Natural killer cell treated with Interleukin-12 subunit alpha and Interleukin-12 subunit beta and Interleukin-15 and Interleukin-18, amount 100 ng/mL, for 72 hours (primary cell): Measurements from ENCODE around the gene RNU6-8. TPM values are rescaled to one million over a fixed set of nuclear protein-coding genes. Genes with fewer than 3 reads are reported as not detected.

Experiments
- ATAC-seq, 2 donors: fragments of 150-1000 bp; cut with Tn5 transposase in 1 of 2; sonication (Bioruptor Pico), chemical (Tn5 transposase) in 1 of 2; 2 replicates each; pipeline ENCODE4 v1.10.0; 2021
- DNase-seq: peaks from one replicate; pipeline ENCODE4 v3.0.0; 2022; ENCODE audit warnings: low spot score
- H3K27ac Mint-ChIP-seq, 2 donors: 1 replicate in 1 of 2; 2 replicates in 1 of 2; pipeline ENCODE4 v1.8.0; 2022; ENCODE audit warnings: mixed read lengths in 2 of 2, mild to moderate bottlenecking in 1 of 2, moderate library complexity in 1 of 2
- H3K27me3 Mint-ChIP-seq, 2 donors: 1 replicate in 1 of 2; 2 replicates in 1 of 2; pipeline ENCODE4 v1.8.0; 2022; ENCODE audit warnings: mixed read lengths in 2 of 2
- H3K36me3 Mint-ChIP-seq: one replicate; pipeline ENCODE4 v1.8.0; 2022; ENCODE audit warnings: mixed read lengths
- H3K4me1 Mint-ChIP-seq, 2 donors: 1 replicate in 1 of 2; 2 replicates in 1 of 2; pipeline ENCODE4 v1.8.0; 2022; ENCODE audit warnings: low read depth in 2 of 2, mixed read lengths in 2 of 2, mild to moderate bottlenecking in 1 of 2
- H3K4me3 Mint-ChIP-seq: one replicate; pipeline ENCODE4 v1.8.0; 2022; ENCODE audit warnings: mixed read lengths
- H3K9me3 Mint-ChIP-seq: 2 replicates; pipeline ENCODE4 v1.8.0; 2022; ENCODE audit warnings: mixed read lengths
- total RNA-seq, 2 donors: library from RNA; stranded (reverse); gene quantifications; one replicate each; pipeline ENCODE4 v1.2.3, GENCODE V29; 2022

Gene RNU6-8
- not detected for total RNA-seq

DNA sequence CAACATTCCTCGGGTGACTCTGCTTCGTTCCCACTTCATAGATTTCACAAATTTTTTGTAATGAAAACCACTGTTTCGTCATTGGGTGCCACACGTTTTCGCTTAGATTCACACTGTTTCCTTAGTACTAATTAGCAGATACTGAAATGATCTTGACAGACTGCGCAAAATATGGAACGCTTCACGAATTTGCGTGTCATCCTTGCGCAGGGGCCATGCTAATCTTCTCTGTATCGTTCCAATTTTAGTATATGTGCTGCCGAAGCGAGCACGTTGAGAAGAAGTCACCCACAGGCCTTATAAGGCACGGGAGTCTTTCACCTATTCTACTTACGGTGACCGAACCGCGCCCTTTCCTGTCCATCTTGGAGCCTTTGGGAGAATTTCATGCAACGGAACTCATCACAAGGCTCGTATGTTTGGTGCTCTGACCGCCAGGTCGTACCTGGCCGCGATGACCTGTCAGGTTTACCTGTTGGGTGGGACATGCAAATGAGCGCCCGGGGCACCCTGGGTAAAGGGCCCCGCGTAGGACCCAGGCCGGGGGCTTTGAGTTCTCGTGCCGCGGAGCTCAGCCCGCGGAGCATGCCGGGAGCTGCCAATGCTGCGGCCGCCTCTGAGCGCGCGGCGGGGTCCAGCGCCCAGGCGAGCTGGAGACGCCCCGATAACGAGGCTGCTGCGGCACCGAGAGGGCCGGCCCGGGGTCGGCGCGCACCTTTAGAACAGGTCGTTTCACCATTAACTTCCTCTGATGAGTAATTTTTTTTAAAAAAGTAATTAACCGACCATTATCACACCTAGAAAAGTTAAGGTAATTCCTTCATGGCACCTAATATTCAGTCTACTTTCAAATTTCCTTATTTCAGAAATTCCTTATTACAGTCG lies at the start of gene RNU6-8:
RNU6-8 (minus strand) TSS at position 272 of the 885 bp plus-strand sequence.
- DNase-seq: peak; percentile 83
- Mint-ChIP-seq H3K4me1 (peaks cover 30% of the 10 kb centered on the region in 2 donors), H3K4me3 (peak within 1 kb of the TSS; percentile 91), H3K9me3 (no peaks in the 10 kb centered on the region), H3K36me3 (no peaks in the 10 kb centered on the region), H3K27ac (peak within 1 kb of the TSS; percentile 93), H3K27me3 (peaks cover 13 to 21% of the 10 kb centered on the region in 2 donors)
- ATAC-seq: peak; percentile 93 to 94

DNA sequence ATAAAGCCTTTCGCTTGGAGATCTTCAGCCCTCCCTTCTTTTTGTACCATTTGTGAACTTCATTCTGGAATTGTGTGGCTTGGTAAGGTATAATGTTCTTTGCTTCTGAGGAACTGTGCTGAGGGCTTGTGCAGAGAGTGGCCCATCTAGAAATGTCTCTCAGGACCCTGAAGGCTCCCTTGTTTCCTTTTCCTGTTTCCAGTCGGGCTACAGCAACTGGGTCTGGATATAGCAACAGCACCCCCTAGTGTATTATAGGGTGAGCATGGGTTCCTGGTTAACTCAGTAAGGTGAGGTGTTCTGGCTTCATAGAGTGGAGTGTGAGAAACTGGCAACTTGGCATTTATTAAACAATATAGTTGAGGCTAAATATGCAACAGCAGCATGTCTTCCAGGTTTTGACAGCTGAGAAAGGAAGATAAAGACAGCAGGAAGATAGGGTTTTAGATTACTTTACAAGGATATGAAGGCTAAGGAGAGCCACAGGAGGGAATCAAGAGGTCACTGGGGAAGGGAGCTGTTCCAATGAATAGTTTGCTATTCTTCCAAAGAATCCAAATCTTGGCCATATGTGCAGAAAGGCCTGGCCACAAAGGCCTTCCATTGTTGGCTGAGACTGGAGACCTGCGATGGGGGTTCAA lies 49.1 kb upstream of the RNU6-8 start:
- H3K4me1 Mint-ChIP-seq: no peaks in the 10 kb centered on the region
- ATAC-seq (peak; percentile 83), DNase-seq (no peak)
- no peak overlapping the region for H3K4me3 Mint-ChIP-seq
- H3K9me3 Mint-ChIP-seq: no peaks in the 10 kb centered on the region
- H3K36me3 Mint-ChIP-seq: no peaks in the 10 kb centered on the region
- no peak overlapping the region for H3K27ac Mint-ChIP-seq
- no peaks in the 10 kb centered on the region for H3K27me3 Mint-ChIP-seq

DNA sequence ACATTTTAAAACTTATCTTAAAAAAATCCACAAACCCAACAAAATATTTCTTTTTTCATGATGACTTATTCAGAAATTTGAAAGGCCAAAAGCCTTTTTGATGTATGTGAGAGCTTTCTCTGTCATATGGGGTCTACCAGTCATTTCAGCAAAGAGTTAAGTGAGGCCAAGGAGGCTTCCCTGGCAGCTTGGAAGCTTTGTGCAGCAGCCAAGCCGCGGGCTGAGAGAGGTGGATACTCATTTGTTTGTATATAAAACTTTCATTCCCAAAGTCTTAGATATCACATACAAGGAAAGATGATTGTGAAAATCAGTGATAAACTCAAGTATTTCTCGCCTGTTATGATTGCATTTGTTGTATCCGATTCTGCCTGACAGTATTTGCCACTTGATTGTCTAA lies 48.5 kb upstream of the RNU6-8 start:
- DNase-seq (no peak), ATAC-seq (no peak)
- Mint-ChIP-seq H3K4me3 (no peak overlapping the region), H3K4me1 (no peaks in the 10 kb centered on the region), H3K36me3 (no peaks in the 10 kb centered on the region), H3K9me3 (no peaks in the 10 kb centered on the region), H3K27ac (no peak overlapping the region), H3K27me3 (no peaks in the 10 kb centered on the region)

DNA sequence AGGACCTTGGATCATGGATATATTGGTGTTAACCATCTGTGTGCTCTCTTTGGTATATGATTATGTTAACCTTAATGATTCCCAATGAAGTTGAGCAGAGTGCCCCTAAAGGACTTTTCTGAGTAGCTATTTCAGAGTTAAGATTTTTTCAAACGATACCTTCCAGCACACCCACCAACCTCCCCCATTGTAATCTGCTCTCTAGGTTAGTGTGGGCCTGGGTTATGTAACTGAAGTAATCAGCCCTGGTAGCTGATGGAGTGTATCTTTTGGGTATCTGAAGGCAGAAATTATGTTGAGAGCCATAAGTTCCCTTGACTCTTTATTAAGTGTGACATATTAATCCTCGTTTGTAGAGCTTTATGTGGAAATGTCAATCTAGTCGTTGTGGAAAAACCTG lies 47.6 kb upstream of the RNU6-8 start:
- H3K27ac Mint-ChIP-seq: no peak overlapping the region
- no peaks in the 10 kb centered on the region for H3K27me3 Mint-ChIP-seq
- H3K4me1 Mint-ChIP-seq: no peaks in the 10 kb centered on the region
- H3K9me3 Mint-ChIP-seq: no peaks in the 10 kb centered on the region
- no peak for DNase-seq
- no peak for ATAC-seq
- H3K36me3 Mint-ChIP-seq: no peaks in the 10 kb centered on the region
- H3K4me3 Mint-ChIP-seq: no peak overlapping the region

DNA sequence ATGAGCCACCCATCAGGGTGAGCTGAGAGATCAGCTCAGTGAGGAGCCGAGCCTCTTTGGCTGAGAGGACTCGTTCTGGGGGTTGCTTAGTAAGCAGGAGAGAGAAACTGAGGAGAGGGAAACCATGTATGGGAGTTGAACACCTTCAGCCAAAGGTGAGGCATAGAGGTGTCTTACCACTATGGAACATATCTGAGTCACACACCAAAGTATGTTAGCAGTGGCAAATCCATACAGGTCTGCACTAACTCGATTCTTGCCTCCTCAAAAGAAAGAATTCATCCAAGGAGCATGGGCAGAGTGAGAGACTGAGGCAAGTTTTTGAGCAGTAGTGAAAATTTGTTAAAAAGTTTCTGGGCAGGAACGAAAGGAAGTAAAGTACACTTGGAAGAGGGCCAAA lies 46.7 kb upstream of the RNU6-8 start:
- Mint-ChIP-seq H3K36me3 (no peaks in the 10 kb centered on the region), H3K4me3 (no peak overlapping the region), H3K4me1 (no peaks in the 10 kb centered on the region), H3K9me3 (no peaks in the 10 kb centered on the region), H3K27ac (no peak overlapping the region), H3K27me3 (no peaks in the 10 kb centered on the region)
- DNase-seq (no peak), ATAC-seq (no peak)

DNA sequence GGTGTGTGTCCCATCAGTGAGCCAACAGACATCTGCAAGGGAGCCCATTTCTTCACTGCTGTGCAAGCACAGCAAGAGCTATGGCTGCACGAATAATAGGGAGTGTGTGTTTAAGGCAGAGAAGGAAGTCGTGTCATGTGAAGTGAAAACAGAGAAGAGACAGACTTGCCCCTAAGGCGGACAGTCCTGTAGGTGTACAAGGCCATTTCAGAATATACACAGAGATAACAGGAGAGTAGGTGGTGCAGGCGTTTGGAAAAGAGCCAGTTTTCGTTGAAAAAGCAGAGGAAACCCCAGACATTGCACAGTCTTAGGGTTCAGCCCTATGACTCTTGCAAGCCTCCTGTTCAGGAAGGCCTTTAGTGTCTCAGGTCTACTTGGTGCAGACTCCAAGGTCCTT lies 46.3 kb upstream of the RNU6-8 start:
- ATAC-seq (peak in 1 of 2 donors; percentile 29), DNase-seq (no peak)
- Mint-ChIP-seq H3K4me3 (no peak overlapping the region), H3K9me3 (no peaks in the 10 kb centered on the region), H3K27ac (no peak overlapping the region), H3K36me3 (no peaks in the 10 kb centered on the region), H3K4me1 (no peaks in the 10 kb centered on the region), H3K27me3 (no peaks in the 10 kb centered on the region)

DNA sequence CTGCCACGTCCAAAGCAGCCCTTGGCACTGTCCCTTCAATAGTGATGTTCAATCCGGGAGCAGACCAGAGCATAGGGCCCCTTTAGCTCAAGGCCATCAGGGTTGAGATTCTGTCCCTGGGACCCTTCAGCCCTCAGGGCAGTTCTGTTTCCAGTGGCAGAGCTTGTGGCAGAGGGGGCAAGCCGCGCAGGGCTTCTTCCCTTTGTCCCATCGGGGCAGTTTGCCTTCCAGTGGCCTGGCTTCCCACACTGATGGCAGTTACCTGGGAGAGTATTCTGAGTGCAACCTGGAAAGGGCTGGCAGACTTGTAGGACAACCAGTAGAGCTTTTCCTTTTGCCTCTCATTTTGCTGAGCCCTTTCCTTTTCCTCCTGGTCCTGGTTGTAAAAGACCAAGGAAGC lies 43.7 kb upstream of the RNU6-8 start:
- Mint-ChIP-seq H3K4me3 (no peak overlapping the region), H3K27me3 (peaks cover 0 to 11% of the 10 kb centered on the region in 2 donors), H3K36me3 (no peaks in the 10 kb centered on the region), H3K4me1 (no peaks in the 10 kb centered on the region), H3K27ac (no peak overlapping the region), H3K9me3 (no peaks in the 10 kb centered on the region)
- no peak for DNase-seq
- ATAC-seq: no peak

DNA sequence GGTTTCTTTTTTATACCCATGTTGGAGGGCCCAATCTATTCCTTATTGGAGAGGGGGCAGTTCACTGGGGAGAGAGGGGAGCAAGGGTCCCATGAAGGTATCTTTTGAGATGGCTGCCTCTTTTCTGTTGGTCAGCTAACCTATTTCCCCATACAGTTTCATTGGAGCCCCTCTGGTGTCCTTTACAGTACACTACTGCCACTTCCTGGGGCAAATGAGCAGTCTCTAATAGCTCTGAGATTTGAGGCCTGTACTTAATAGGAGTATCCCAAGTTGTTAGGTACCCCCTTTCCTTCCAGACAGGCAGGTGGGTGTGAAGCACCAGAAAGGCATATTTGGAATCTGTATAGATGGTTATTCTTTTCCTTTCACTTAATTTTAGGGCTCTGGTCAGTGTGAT lies 41.3 kb upstream of the RNU6-8 start:
- H3K4me1 Mint-ChIP-seq: no peaks in the 10 kb centered on the region
- H3K4me3 Mint-ChIP-seq: no peak overlapping the region
- no peaks in the 10 kb centered on the region for H3K36me3 Mint-ChIP-seq
- H3K27ac Mint-ChIP-seq: no peak overlapping the region
- DNase-seq: no peak
- H3K27me3 Mint-ChIP-seq: peaks cover 3 to 14% of the 10 kb centered on the region in 2 donors
- ATAC-seq: no peak
- no peaks in the 10 kb centered on the region for H3K9me3 Mint-ChIP-seq

DNA sequence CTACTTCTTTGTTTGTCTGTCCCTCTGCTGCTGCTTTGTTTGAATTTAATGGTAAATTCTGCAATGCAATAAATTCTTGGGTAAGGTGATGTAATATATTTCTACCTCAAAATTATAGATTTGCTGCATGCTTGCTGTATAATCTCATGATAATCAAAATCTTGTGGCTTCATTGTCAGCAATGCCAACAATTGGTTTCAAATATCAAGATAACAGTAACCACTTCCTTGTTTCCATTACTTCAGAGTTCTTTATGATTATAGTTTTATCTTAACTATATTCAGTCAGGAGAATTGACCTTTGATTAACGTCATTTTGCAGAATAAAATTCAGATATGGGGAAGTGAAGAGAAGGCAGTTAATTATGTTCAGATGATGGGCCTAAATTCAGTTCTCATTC lies 30.2 kb upstream of the RNU6-8 start:
- Mint-ChIP-seq H3K4me1 (no peaks in the 10 kb centered on the region), H3K36me3 (peaks cover 5% of the 10 kb centered on the region), H3K27me3 (peaks cover 9 to 23% of the 10 kb centered on the region in 2 donors), H3K9me3 (no peaks in the 10 kb centered on the region), H3K4me3 (no peak overlapping the region), H3K27ac (no peak overlapping the region)
- ATAC-seq (no peak), DNase-seq (no peak)

DNA sequence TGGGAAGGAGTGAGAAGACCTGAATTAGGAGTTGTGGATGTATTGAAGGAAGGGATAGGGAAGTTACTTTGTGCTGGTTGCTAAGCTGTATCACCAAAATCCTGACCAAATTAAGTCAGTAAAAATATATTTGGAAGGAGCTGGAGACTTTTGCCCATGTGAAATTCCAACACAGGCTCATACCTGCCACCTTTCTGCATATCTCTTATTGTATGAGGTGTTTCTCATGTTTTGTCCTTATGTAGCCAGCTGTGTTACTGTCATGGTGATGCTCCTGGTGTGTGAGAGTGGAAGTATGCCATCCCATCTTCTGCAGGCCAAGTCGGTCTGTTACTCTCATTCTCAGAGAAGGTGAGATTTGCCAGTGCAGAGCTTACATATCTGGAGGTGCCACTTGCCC lies 29.4 kb upstream of the RNU6-8 start:
- Mint-ChIP-seq H3K9me3 (no peaks in the 10 kb centered on the region), H3K27ac (no peak overlapping the region), H3K36me3 (peaks cover 2% of the 10 kb centered on the region), H3K4me3 (no peak overlapping the region), H3K27me3 (peaks cover 4 to 19% of the 10 kb centered on the region in 2 donors), H3K4me1 (no peaks in the 10 kb centered on the region)
- DNase-seq (no peak), ATAC-seq (no peak)

DNA sequence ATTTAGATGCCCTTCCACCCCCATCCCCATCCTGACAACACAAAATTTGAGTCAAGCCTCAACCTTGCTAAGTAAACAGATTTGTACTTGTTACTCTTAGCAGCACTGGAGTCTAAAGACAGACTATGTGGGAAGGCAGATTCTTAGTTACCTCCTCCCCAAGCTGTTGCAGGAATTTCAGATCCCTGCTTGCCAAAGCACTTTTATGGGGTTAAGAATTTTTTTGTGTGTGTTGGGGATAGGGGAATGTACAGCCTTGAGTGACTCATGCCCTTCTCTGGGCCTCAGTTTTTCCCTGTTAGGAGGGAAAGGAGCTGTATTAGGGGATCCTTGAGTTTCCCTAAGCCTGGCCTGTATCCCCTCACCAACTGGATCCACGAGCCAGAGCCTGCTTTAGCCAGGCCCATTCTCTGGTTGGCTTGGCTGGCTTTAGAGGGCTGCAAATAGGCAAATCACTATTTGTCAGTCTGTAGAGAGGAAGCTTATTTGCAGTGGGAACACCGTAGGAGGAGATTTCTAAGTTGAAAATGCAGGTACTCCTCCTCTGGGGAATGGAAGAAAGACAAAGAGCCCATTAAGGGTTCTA lies 27.7 kb upstream of the RNU6-8 start:
- DNase-seq: no peak
- ATAC-seq: no peak
- Mint-ChIP-seq H3K27me3 (peaks cover 3 to 16% of the 10 kb centered on the region in 2 donors), H3K9me3 (no peaks in the 10 kb centered on the region), H3K36me3 (no peaks in the 10 kb centered on the region), H3K4me1 (no peaks in the 10 kb centered on the region), H3K27ac (no peak overlapping the region), H3K4me3 (no peak overlapping the region)

DNA sequence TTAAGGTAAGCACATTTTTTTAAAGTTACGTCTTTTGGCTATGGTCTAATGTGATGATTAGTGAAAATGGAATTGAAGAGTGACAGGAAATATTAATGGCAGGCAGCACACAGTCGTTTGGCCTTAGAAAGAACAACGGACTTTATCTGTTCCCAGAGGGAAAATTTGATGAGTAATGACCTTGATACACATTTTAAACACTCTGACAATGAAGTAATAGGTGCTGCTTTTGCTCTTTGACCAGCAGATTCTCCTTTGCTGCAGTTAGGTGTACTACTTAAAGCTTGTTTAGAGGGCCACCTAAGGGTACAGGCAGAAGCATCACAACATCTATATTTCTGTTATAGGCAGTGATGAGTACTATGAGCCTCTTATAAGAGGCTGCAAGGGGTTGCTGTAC lies 27.1 kb upstream of the RNU6-8 start:
- no peak overlapping the region for H3K4me3 Mint-ChIP-seq
- ATAC-seq (no peak), DNase-seq (no peak)
- no peaks in the 10 kb centered on the region for H3K36me3 Mint-ChIP-seq
- H3K4me1 Mint-ChIP-seq: no peaks in the 10 kb centered on the region
- H3K9me3 Mint-ChIP-seq: no peaks in the 10 kb centered on the region
- peaks cover 3 to 16% of the 10 kb centered on the region in 2 donors for H3K27me3 Mint-ChIP-seq
- H3K27ac Mint-ChIP-seq: no peak overlapping the region

DNA sequence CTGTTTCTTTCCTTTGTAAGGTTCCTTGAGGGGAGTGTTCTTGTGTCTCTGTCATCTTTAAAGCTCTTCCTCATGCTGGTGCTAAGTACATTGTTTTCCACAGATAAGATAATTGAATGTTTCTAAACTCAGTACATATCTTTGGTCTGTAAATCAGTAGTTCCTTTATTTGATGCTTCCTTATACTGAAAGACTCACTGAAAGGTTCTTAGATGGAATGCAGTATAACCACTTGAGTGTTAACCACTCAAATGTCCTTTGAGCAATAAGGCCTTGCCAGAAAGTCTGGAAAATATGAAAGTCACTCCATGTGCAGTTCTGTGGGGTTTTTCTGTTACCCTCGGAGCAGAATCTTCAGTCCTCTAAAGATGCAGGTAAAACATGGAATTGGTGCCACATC lies 23.0 kb upstream of the RNU6-8 start:
- Mint-ChIP-seq H3K27me3 (peaks cover 16 to 39% of the 10 kb centered on the region in 2 donors), H3K27ac (no peak overlapping the region), H3K9me3 (no peaks in the 10 kb centered on the region), H3K4me1 (no peaks in the 10 kb centered on the region), H3K36me3 (no peaks in the 10 kb centered on the region), H3K4me3 (no peak overlapping the region)
- ATAC-seq (no peak), DNase-seq (no peak)

DNA sequence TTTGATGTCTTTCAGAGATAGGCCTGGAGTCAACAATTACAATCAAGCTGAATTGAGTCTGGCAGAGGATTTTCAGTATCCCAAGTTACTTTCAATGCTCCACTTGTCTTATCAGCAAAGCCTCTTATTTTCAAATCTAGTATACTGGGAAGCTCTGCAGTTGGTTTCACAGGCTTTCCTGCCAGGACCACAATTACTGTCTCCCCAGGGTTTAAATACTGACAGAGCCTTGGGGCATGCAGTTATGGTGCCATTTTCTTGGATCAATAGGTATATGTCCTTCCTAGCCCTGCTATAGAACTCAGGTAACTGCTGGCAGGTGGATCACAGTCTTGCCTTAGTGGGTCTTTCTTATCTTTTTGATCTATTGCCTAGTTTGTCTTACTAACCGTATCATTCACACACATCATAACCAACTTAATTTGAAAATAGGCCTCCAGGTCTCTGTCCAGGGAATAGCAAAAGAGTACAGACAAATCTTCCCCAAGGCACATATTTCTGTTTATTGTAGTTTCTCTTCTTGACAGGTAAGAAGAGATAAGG lies 22.4 kb upstream of the RNU6-8 start:
- H3K27ac Mint-ChIP-seq: no peak overlapping the region
- ATAC-seq (no peak), DNase-seq (no peak)
- no peaks in the 10 kb centered on the region for H3K9me3 Mint-ChIP-seq
- peaks cover 16 to 39% of the 10 kb centered on the region in 2 donors for H3K27me3 Mint-ChIP-seq
- H3K4me1 Mint-ChIP-seq: no peaks in the 10 kb centered on the region
- H3K4me3 Mint-ChIP-seq: no peak overlapping the region
- no peaks in the 10 kb centered on the region for H3K36me3 Mint-ChIP-seq
